ENCODE data around the gene TMCC3.

- TF ChIP-seq POLR2A (IDR thresholded peaks at IDR 0.05): no peak
- TF ChIP-seq CTCF (IDR thresholded peaks at IDR 0.05): no peak
Observed at GRCh38 chr12:94565683-94566082, 84.7 kb downstream of the TMCC3 start.

Data from vagina (tissue), 2 donors.